ENCODE data around the gene NPAS3.

DNA sequence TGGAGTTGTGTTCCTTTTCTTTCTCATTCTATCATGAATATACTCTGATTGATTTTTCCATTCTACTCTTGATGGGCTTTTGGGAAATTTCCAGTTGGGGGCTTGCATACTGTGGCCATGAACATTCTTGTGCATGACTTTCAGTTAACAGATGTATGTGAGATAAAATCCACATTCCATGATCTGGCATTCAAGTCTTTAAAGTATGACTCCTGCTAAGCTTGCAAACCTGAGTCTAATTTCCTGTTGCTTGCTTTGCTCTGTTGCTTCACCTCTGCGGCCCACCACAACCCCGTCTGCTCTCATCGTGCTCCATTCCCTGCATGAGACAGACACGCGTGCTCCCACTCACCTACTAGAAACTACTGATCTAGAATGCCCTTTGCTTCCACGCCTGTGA is 24.3 kb upstream of the NPAS3 start:
- TF ChIP-seq POLR2AphosphoS5 (IDR thresholded peaks at IDR 0.05) (no peak), POLR2A (IDR thresholded peaks at IDR 0.05) (no peak)
- TF ChIP-seq, protein P1, sequence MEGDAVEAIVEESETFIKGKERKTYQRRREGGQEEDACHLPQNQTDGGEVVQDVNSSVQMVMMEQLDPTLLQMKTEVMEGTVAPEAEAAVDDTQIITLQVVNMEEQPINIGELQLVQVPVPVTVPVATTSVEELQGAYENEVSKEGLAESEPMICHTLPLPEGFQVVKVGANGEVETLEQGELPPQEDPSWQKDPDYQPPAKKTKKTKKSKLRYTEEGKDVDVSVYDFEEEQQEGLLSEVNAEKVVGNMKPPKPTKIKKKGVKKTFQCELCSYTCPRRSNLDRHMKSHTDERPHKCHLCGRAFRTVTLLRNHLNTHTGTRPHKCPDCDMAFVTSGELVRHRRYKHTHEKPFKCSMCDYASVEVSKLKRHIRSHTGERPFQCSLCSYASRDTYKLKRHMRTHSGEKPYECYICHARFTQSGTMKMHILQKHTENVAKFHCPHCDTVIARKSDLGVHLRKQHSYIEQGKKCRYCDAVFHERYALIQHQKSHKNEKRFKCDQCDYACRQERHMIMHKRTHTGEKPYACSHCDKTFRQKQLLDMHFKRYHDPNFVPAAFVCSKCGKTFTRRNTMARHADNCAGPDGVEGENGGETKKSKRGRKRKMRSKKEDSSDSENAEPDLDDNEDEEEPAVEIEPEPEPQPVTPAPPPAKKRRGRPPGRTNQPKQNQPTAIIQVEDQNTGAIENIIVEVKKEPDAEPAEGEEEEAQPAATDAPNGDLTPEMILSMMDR (IDR thresholded peaks at IDR 0.05) = no peak

Measured in breast epithelium (tissue), 3 donors.